Measurements from ENCODE around the gene GPR141. TPM values are rescaled to one million over a fixed set of nuclear protein-coding genes. Genes with fewer than 3 reads are reported as not detected.

Gene GPR141
- total RNA-seq, 1 experiment from 2014 or later: not detected

DNA sequence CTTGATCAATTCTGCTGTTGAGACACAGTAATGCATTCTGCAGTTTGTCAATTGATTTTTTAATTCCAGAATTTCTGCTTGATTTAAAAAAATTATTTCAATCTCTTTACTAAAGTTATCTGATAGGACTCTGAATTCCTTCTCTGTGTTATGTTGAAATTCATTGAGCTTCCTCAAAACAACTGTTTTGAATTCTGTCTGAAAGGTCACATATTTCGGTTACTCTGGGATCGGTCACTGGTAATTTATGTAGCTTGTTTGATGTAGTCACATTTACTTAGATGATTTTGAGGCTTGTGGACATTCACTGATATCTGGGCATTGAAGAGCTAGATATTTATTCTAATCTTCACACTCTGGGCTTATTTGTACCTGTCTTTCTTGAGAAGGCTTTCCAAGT is 97.6 kb downstream of the GPR141 start:
- CTCF ChIA-PET: no interaction called here
- Histone ChIP-seq H3K27me3 (ENCODE audit: insufficient read depth, low read length) (no peaks in the 10 kb centered on the region), H3K9me3 (ENCODE audit: control insufficient read depth in 1 of 2, insufficient read depth in 1 of 2, low read depth in 1 of 2, low read length in 2 of 2) (no peaks in the 10 kb centered on the region), H3K79me2 (ENCODE audit: insufficient read depth, low read length) (no peaks in the 10 kb centered on the region), H3K27ac (ENCODE audit: low read depth, low read length) (no peak overlapping the region), H3K4me3 (replicated peaks in 1 of 2; ENCODE audit: low read depth in 1 of 2, low read length in 2 of 2) (no peak overlapping the region), H4K20me1 (ENCODE audit: insufficient read depth) (no peaks in the 10 kb centered on the region), H2AFZ (ENCODE audit: low read depth, low read length, poor library complexity, severe bottlenecking) (no peak overlapping the region), H3K9ac (ENCODE audit: low read length) (no peak overlapping the region), H3K9me2 (ENCODE audit: insufficient read depth) (no peaks in the 10 kb centered on the region), H3K36me3 (ENCODE audit: control insufficient read depth in 1 of 2, insufficient read depth in 2 of 2, low read length in 2 of 2) (no peaks in the 10 kb centered on the region), H3K4me2 (ENCODE audit: low read length) (no peak overlapping the region), H3K4me1 (ENCODE audit: control insufficient read depth in 1 of 2, insufficient read depth in 2 of 2, low read length in 2 of 2) (no peaks in the 10 kb centered on the region)
- DNase-seq (ENCODE audit: low read depth, low spot score) (no peak), ATAC-seq (no peak)
- POLR2A ChIA-PET: no interaction called here
- RAD21 ChIA-PET (ENCODE audit: low non-redundant PET in 1 of 2, low total read pairs in 2 of 2, uncharacterized antibody in 2 of 2, unreplicated experiment in 2 of 2): no interaction called here
- TF ChIP-seq EZH2phosphoT487 (IDR thresholded peaks at IDR 0.05; ENCODE audit: borderline replicate concordance): no peak
- TF ChIP-seq, protein P1, sequence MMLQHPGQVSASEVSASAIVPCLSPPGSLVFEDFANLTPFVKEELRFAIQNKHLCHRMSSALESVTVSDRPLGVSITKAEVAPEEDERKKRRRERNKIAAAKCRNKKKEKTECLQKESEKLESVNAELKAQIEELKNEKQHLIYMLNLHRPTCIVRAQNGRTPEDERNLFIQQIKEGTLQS (IDR thresholded peaks at IDR 0.05): no peak
- TF ChIP-seq, protein P2, sequence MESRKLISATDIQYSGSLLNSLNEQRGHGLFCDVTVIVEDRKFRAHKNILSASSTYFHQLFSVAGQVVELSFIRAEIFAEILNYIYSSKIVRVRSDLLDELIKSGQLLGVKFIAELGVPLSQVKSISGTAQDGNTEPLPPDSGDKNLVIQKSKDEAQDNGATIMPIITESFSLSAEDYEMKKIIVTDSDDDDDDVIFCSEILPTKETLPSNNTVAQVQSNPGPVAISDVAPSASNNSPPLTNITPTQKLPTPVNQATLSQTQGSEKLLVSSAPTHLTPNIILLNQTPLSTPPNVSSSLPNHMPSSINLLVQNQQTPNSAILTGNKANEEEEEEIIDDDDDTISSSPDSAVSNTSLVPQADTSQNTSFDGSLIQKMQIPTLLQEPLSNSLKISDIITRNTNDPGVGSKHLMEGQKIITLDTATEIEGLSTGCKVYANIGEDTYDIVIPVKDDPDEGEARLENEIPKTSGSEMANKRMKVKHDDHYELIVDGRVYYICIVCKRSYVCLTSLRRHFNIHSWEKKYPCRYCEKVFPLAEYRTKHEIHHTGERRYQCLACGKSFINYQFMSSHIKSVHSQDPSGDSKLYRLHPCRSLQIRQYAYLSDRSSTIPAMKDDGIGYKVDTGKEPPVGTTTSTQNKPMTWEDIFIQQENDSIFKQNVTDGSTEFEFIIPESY (IDR thresholded peaks at IDR 0.05; ENCODE audit: extremely low read depth, insufficient replicate concordance, low read length): no peak
- no TSS peak for BruUV-seq (replicated peaks)
- intact Hi-C loops (cut with micrococcal nuclease): no loop called here

- no peak for ATAC-seq
- no peak overlapping the region for H3K27ac ChIP-seq (ENCODE audit: low read depth, low read length)
- no peak for DNase-seq (ENCODE audit: low read depth, low spot score)
- intact Hi-C loops (cut with micrococcal nuclease): no loop called here
- TF ChIP-seq TCF7L2 (IDR thresholded peaks at IDR 0.05; ENCODE audit: borderline replicate concordance, extremely low read depth, insufficient read depth, insufficient read length): no peak
- TF ChIP-seq YY1 (IDR thresholded peaks at IDR 0.05; ENCODE audit: extremely low read depth, insufficient replicate concordance, low read depth, low read length): no peak
- TF ChIP-seq, protein P1 (IDR thresholded peaks at IDR 0.05): no peak
- no peak for TF ChIP-seq ZFX (IDR thresholded peaks at IDR 0.05)
- no peaks in the 10 kb centered on the region for H3K27me3 ChIP-seq (ENCODE audit: insufficient read depth, low read length)
- POLR2A ChIA-PET: no interaction called here
- H3K9me2 ChIP-seq (ENCODE audit: insufficient read depth): no peaks in the 10 kb centered on the region
- no peak overlapping the region for H3K4me3 ChIP-seq (replicated peaks in 1 of 2; ENCODE audit: low read depth in 1 of 2, low read length in 2 of 2)
- no peaks in the 10 kb centered on the region for H3K9me3 ChIP-seq (ENCODE audit: control insufficient read depth in 1 of 2, insufficient read depth in 1 of 2, low read depth in 1 of 2, low read length in 2 of 2)
- RAD21 ChIA-PET (ENCODE audit: low non-redundant PET in 1 of 2, low total read pairs in 2 of 2, uncharacterized antibody in 2 of 2, unreplicated experiment in 2 of 2): no interaction called here
- no peak overlapping the region for H2AFZ ChIP-seq (ENCODE audit: low read depth, low read length, poor library complexity, severe bottlenecking)
- no peaks in the 10 kb centered on the region for H3K36me3 ChIP-seq (ENCODE audit: control insufficient read depth in 1 of 2, insufficient read depth in 2 of 2, low read length in 2 of 2)
- no peak overlapping the region for H3K4me2 ChIP-seq (ENCODE audit: low read length)
- no peaks in the 10 kb centered on the region for H3K4me1 ChIP-seq (ENCODE audit: control insufficient read depth in 1 of 2, insufficient read depth in 2 of 2, low read length in 2 of 2)
- CTCF ChIA-PET: no interaction called here
- no peak overlapping the region for H3K9ac ChIP-seq (ENCODE audit: low read length)
- no peaks in the 10 kb centered on the region for H3K79me2 ChIP-seq (ENCODE audit: insufficient read depth, low read length)
- no peaks in the 10 kb centered on the region for H4K20me1 ChIP-seq (ENCODE audit: insufficient read depth)
- BruUV-seq (replicated peaks): no TSS peak
Observed at GRCh38 chr7:37782166-37782565, 98.6 kb downstream of the GPR141 start.
